Gastrocnemius medialis (tissue), 4 donors: ENCODE data around the gene ACLY.

ENCODE experiments used
- POLR2A ChIP-seq, 2 donors: fragments of 450-650 bp; IDR thresholded peaks; one replicate each; pipeline ENCODE4 v1.6.1; 2017; ENCODE audit warnings: antibody characterized with exemption in 2 of 2, mild to moderate bottlenecking in 2 of 2, moderate library complexity in 2 of 2
- TF ChIP-seq, protein P1 (sequence below), 5 experiments: fragments of 450-650 bp in 3 of 5; fragments of 200-600 bp in 2 of 5; sonication (generic) in 2 of 5; IDR thresholded peaks in 4 of 5; conservative IDR thresholded peaks in 1 of 5; 1 replicate in 4 of 5; 2 replicates in 1 of 5; pipeline ENCODE4 v1.5.1; 2016 to 2019; ENCODE audit warnings: antibody characterized with exemption in 5 of 5, mild to moderate bottlenecking in 3 of 5, moderate library complexity in 3 of 5

DNA sequence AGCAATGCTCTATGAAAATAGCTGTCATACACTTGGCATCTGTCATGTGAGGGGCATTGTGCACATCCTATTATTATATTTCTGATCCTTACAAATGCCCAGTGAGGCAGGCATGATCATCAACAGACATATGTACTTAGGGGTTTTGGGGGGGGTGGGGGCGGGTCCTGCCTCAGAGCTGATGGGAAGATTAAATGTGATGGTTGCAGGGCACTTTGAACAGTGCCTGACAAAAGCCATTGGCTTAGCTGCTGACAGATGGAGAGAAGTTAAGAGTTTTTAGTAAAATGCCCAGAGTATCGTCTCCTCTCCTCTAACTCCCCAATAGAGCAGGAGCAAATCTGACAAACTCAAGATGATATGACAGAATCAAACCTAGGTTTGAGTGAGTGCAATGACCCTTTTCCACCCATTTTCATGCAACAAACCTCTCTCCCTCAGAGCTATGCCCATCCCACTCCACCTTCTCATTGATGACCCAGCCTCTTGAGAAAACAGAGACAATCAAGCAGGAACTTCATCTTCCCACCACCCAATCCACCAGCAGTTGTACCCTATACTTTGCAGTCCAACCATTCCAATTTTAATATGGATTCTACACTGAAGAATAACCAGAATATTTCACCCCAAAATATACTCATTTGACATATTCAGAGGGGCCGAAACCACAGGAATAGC lies 58.4 kb downstream of the ACLY start:
- TF ChIP-seq, protein P1, sequence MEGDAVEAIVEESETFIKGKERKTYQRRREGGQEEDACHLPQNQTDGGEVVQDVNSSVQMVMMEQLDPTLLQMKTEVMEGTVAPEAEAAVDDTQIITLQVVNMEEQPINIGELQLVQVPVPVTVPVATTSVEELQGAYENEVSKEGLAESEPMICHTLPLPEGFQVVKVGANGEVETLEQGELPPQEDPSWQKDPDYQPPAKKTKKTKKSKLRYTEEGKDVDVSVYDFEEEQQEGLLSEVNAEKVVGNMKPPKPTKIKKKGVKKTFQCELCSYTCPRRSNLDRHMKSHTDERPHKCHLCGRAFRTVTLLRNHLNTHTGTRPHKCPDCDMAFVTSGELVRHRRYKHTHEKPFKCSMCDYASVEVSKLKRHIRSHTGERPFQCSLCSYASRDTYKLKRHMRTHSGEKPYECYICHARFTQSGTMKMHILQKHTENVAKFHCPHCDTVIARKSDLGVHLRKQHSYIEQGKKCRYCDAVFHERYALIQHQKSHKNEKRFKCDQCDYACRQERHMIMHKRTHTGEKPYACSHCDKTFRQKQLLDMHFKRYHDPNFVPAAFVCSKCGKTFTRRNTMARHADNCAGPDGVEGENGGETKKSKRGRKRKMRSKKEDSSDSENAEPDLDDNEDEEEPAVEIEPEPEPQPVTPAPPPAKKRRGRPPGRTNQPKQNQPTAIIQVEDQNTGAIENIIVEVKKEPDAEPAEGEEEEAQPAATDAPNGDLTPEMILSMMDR (IDR thresholded peaks at IDR 0.05 in 4 of 5, conservative IDR thresholded peaks at IDR 0.05 in 1 of 5): no peak
- no peak for TF ChIP-seq POLR2A (IDR thresholded peaks at IDR 0.05)
